ENCODE results near the gene FRYL.
A peak's percentile ranks its signal among the peaks of the same experiment; 100 is the strongest.

Gene FRYL

GRCh38 chr4:48665555-48666186 lies 114.4 kb downstream of the FRYL start:
- peaks cover 69% of the 10 kb centered on the region for H3K79me2 ChIP-seq (ENCODE audit: insufficient read depth, low read length)
- H3K4me3 ChIP-seq (ENCODE audit: low read length, poor library complexity, severe bottlenecking): no peak overlapping the region
- H3F3A ChIP-seq (ENCODE audit: low read depth): peaks cover 13% of the 10 kb centered on the region; the same call in 1 of the 2 replicates
- H3K9me2 ChIP-seq (replicated peaks; ENCODE audit: low read depth, low read length): no peaks in the 10 kb centered on the region
- H3K9ac ChIP-seq (ENCODE audit: low read depth, low read length, poor library complexity, severe bottlenecking): no peak overlapping the region
- 0 out of 2 replicates have a peak, but pooled peaks cover 3% of the 10 kb centered on the region for H3K36me3 ChIP-seq (ENCODE audit: insufficient read depth, low read length)
- peaks cover 59% of the 10 kb centered on the region for H4K20me1 ChIP-seq (ENCODE audit: insufficient read depth, low read length, poor library complexity, severe bottlenecking)
- H2AFZ ChIP-seq (ENCODE audit: low read length): no peak overlapping the region
- peaks cover 50% of the 10 kb centered on the region for H3K4me1 ChIP-seq (ENCODE audit: insufficient read depth, low read length, poor library complexity, severe bottlenecking)
- peak overlapping the region; percentile 55 for H3K4me2 ChIP-seq (ENCODE audit: low read depth, low read length, poor library complexity, severe bottlenecking)
- TF ChIP-seq EZH2phosphoT487 (IDR thresholded peaks at IDR 0.05; ENCODE audit: borderline replicate concordance): no peak
- no peak for TF ChIP-seq CTCF (conservative IDR thresholded peaks at IDR 0.05; ENCODE audit: low read length)
- H3K27me3 ChIP-seq (ENCODE audit: insufficient read depth, low read length, poor library complexity, severe bottlenecking): no peaks in the 10 kb centered on the region
- H3K9me3 ChIP-seq (ENCODE audit: insufficient read depth, low read depth, low read length): peaks cover 4% of the 10 kb centered on the region; the same call in 1 of the 2 replicates

- H4K20me1 ChIP-seq (ENCODE audit: insufficient read depth, low read length, poor library complexity, severe bottlenecking): peaks cover 66% of the 10 kb centered on the region
- no peaks in the 10 kb centered on the region for H3K27me3 ChIP-seq (ENCODE audit: insufficient read depth, low read length, poor library complexity, severe bottlenecking)
- no peak overlapping the region for H2AFZ ChIP-seq (ENCODE audit: low read length)
- H3K4me3 ChIP-seq (ENCODE audit: low read length, poor library complexity, severe bottlenecking): no peak overlapping the region
- H3F3A ChIP-seq (ENCODE audit: low read depth): peaks cover 13% of the 10 kb centered on the region; the same call in 1 of the 2 replicates
- H3K36me3 ChIP-seq (ENCODE audit: insufficient read depth, low read length): 0 out of 2 replicates have a peak, but pooled peaks cover 3% of the 10 kb centered on the region
- peaks cover 4% of the 10 kb centered on the region; the same call in 1 of the 2 replicates for H3K9me3 ChIP-seq (ENCODE audit: insufficient read depth, low read depth, low read length)
- no peak for TF ChIP-seq EZH2phosphoT487 (IDR thresholded peaks at IDR 0.05; ENCODE audit: borderline replicate concordance)
- no peak for TF ChIP-seq CTCF (conservative IDR thresholded peaks at IDR 0.05; ENCODE audit: low read length)
- no peak overlapping the region for H3K9ac ChIP-seq (ENCODE audit: low read depth, low read length, poor library complexity, severe bottlenecking)
- peaks cover 73% of the 10 kb centered on the region for H3K79me2 ChIP-seq (ENCODE audit: insufficient read depth, low read length)
- H3K4me1 ChIP-seq (ENCODE audit: insufficient read depth, low read length, poor library complexity, severe bottlenecking): peaks cover 50% of the 10 kb centered on the region
- H3K9me2 ChIP-seq (replicated peaks; ENCODE audit: low read depth, low read length): no peaks in the 10 kb centered on the region
- no peak overlapping the region for H3K4me2 ChIP-seq (ENCODE audit: low read depth, low read length, poor library complexity, severe bottlenecking)
Measured at GRCh38 chr4:48664938-48665337, 115.1 kb downstream of the FRYL start.

GRCh38 chr4:48661391-48661790 lies 118.7 kb downstream of the FRYL start:
- H3K9ac ChIP-seq (ENCODE audit: low read depth, low read length, poor library complexity, severe bottlenecking): no peak overlapping the region
- peaks cover 4% of the 10 kb centered on the region; the same call in 1 of the 2 replicates for H3K9me3 ChIP-seq (ENCODE audit: insufficient read depth, low read depth, low read length)
- TF ChIP-seq CTCF (conservative IDR thresholded peaks at IDR 0.05; ENCODE audit: low read length) (no peak), EZH2phosphoT487 (IDR thresholded peaks at IDR 0.05; ENCODE audit: borderline replicate concordance) (no peak)
- H3K36me3 ChIP-seq (ENCODE audit: insufficient read depth, low read length): 0 out of 2 replicates have a peak, but pooled peaks cover 3% of the 10 kb centered on the region
- no peaks in the 10 kb centered on the region for H3K9me2 ChIP-seq (replicated peaks; ENCODE audit: low read depth, low read length)
- H3K4me2 ChIP-seq (ENCODE audit: low read depth, low read length, poor library complexity, severe bottlenecking): no peak overlapping the region
- H3K4me3 ChIP-seq (ENCODE audit: low read length, poor library complexity, severe bottlenecking): no peak overlapping the region
- H4K20me1 ChIP-seq (ENCODE audit: insufficient read depth, low read length, poor library complexity, severe bottlenecking): peaks cover 42% of the 10 kb centered on the region
- no peaks in the 10 kb centered on the region for H3K27me3 ChIP-seq (ENCODE audit: insufficient read depth, low read length, poor library complexity, severe bottlenecking)
- H3K79me2 ChIP-seq (ENCODE audit: insufficient read depth, low read length): peaks cover 68% of the 10 kb centered on the region
- H3F3A ChIP-seq (ENCODE audit: low read depth): peaks cover 9% of the 10 kb centered on the region; the same call in 1 of the 2 replicates
- H2AFZ ChIP-seq (ENCODE audit: low read length): no peak overlapping the region
- peaks cover 22% of the 10 kb centered on the region for H3K4me1 ChIP-seq (ENCODE audit: insufficient read depth, low read length, poor library complexity, severe bottlenecking)

Data from Loucy (cell line).